Measurements from ENCODE around the gene ADRA2C.

The ADRA2C gene

DNA sequence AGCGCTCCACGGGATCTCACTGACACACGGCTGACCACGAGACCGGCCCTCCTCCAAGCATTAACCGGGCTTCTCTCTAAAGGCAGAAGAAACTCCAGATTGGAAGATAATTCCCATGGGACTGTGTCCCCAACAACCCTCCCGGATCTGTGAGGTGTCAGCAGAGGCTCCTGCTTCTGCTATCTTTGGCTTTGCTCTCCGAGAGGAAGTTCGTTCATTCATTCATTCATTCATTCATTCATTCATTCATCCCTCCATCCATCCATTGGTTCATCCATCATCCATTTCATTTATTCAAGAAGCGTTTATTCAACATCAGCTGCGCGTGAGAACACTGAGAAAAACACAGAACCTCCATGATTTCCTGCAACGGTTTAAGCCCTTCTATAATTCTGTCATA is 11.5 kb downstream of the ADRA2C start:
- no peak for DNase-seq (ENCODE audit: low read depth in 2 of 2)

DNA sequence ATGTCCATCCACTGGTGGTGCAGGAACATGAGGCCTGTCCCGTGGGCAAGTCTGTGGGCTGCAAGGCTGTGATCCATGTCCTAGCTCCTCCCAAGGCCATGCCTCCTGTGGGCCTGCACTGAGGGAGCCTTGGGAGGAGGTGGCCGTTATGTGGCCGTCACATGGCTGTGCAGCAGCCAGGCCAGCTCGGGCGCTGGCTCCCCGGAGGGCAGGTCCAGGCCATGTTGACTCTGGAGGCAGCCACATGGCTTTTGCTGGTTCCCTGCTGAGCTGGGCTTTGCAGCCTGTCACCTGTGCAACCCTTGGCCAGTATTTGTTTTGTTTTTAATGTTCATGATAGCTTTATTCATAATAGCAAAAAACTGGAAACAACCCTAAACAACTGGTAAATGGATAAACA is 13.3 kb downstream of the ADRA2C start:
- no peak for DNase-seq (ENCODE audit: low read depth in 2 of 2)

DNA sequence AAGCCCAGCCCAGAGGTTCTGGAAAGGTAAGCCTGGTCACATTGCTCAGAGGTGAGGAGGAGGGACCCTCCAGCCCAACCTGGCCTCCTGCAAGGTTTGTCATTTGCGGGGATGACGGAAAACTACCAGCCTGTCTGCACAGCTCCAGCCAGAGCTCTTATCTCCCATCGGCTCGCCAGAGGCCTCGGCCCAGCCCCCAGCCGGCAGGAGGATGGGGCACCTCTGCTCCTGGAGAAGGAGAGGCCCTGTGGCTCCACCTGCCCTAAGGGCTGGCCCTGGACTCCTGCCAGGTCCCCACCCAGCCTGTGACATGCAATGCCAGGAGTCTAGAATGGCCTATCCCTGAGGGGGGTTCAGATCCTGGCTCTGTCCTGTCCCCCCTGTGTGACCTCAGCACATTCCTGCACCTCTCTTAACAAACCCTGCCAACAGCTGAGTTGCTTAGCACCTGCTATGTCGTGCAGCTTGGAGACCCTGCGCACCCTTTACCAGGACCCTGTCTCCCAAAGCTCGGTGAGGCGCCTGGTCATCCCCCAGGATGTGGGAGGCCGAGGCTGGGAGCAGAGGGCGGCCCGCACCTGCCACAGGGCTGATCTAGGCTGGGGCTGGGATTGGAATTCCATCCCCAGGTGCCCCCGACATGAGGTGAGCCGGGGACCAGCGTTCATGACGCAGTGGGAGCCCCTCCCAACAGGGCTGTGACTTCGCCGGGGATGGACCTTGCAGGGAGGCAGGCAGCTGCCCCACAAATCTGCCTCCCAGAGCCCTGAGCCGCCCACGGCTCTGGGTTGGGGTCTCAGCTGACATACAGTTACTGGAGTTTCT is 14.4 kb downstream of the ADRA2C start:
- no peak for DNase-seq (ENCODE audit: low read depth in 2 of 2)

DNA sequence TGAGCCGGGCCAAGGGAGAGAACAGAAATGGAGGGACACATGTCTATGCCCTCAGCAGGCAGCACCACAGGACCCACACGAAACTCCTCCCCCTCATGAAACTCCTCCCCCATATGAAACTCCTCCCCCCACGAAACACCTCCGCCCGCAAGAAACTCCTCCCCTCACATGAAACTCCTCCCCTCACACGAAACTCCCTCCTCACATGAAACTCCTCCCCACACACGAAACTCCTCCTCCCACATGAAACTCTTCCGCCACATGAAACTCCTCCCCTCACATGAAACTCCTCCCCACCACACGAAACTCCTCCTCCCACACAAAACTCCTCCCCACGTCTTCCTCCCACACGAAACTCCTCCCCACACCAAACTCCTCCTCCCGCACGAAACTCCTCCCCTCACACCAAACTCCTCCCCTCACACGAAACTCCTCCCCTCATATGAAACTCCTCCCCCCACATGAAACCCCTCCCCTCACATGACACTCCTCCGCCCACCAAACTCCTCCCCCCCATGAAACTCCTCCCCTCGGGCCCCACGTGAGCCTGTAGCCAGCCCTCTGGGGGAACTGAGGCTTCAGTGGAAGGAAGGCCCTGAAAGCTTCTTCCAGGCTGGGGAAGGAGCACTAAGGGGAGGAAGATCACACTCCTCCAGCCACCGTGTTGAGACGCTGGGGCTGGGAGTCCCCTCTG is 15.2 kb downstream of the ADRA2C start:
- DNase-seq (ENCODE audit: low read depth in 2 of 2) = no peak

DNA sequence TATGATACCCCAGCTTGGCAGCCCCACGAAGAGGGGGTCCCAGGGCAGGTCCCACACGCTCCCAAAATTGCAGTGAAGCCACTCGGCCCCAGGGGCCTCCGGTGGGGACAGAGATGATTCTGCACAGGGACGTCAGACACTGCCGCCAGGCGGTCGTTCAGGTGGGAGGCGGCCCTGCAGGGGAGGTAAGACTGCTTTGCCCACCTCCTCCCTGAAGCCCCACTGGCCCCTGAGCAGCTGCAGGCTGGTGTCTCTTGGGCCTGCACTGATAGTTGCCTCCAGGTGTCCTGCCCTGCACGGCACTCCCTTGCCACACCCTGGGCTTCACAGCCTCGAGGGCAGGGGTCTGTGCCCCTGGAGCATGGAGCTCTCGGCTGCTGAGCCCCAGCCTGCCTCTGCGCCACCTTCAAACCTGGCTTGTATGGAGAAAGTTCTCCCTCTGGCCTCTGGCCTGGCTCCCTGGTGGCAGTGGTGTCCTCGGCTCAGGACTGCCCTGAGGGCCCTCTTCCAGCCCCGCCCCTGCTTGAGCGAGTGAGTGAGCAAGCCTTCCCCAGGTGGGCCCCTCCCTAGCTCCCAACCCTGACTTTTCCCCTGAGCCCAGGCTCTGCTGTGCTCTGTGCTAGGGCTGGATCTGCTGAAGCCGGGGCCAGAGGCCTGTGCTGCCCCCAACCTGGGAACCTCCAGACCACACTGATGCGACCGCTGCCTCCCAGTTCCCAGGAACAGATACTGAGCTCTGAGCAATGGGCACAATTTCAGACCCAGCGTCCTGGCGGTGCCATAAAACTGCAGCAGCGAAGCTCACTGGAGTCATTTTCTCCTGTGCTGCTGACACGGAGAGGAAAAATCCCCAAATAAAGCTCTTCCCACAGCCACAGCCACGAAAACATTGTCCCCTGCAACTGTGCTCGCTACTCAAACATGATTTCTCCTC is 16.1 kb downstream of the ADRA2C start:
- no peak for DNase-seq (ENCODE audit: low read depth in 2 of 2)

DNA sequence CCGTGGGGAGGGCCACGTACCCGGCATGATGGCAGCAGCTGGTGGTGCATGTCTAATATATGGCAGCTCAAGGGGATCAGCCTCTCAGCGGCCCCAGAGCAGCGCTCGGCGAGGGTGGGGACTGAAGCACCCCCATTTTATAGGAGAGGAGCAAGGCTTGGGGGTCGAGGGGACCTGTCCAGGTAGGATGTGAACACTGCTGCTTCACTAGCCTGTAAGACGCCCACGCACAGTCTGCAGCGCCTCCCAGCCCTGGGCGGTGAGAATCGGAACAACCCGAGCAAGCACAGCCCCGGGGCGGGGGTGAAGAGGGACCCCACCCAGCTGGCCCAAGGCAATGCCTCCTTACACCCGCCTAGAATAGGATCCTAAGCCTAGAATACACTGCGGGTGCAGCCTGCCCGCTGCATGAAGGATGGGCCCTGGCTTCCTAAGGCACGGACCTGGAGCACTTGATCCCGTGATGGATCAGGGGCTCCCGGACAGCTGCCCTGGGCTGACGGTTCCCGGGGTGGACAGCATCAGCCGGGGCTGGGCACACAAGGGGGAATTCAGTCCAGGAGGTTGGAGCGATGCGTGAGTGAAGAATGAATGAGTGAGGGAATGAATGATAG is 17.6 kb downstream of the ADRA2C start:
- no peak for DNase-seq (ENCODE audit: low read depth in 2 of 2)

DNA sequence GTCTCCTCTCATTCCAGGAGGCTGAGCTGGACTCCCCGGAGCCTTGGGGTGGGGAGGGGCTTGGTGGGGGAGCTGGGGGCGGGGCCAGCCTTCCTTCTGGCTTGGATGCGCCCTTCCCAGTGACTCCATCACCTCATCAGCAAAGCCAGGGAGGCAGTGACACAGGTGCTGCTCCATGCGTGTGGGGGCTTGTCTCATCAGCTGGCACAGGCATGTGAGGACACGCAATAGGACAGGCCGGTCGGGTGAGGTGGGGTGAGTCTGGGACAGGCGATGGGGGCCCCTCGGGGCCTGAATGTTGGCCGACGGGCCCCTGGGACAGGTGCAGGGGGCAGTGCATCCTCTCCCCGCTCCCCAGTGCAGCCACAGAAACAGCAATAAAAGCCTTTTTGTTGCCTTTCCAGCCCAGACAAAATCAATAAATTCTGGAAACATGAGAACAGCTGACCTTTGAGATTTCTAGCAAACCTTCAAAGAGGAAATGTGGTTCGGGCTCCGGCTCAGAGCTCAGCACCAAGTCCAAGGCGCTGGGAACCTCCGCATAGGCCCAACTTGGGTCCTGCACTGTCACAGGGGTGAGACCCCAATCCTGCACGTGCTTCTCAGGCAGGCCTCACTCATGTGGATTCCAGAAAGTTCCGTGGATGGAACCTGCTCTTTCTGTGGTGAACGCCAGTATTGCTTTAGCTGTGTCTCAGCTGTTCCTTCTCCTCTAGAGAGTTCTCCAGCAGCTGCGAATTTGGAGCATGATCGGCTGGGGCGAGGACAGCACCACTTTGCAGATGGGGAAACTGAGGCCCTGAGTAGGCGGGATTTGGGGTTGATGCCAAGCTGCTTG is 18.5 kb downstream of the ADRA2C start:
- no peak for DNase-seq (ENCODE audit: low read depth in 2 of 2)

DNA sequence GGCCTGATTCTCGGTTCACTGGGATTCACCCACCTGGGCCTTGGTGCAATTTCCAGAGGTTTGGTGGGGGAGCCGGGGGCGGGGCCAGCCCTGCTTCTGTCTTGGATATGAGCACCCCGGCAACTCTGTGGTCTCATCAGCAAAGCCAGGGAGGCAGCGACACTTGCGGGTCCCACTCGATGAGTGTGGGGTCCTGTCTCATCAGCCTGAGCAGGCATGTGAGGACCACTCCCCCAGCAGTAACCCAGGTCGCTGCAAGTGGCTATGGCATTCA is 19.0 kb downstream of the ADRA2C start:
- no peak for DNase-seq (ENCODE audit: low read depth in 2 of 2)

DNA sequence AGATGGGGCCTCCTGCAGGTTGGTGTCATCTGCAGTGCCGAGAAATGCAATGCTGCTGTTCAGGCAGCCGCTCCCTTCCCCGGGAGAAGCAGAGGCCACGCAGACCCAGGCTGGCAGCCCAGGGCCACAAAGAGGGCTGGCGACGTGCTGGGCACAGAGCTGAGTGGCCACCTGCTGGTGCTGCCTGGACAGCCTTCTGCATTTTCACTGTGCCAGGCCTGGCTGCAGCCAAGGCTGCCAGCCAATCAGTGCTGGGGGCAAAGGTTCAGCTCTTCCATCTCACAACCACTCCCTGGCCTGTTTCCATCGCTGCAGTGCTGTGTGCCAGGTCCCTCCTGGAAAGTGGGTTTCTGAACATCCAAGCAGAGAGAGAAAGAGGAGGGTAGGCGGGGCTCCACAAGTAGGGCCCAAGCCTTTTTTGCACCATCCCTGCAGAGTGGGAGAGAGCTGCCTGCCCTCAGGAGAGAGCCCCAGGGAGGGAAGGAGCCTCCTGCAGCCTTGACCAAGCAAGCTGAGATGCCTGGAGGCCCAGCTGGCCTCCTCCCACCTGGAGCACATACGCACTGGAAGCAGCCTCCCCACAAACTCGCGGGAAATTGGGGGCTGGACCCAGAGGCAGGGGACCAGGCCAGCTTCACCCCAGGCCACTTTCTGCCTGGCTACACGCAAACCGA is 20.1 kb downstream of the ADRA2C start:
- DNase-seq (ENCODE audit: low read depth in 2 of 2) = no peak

DNA sequence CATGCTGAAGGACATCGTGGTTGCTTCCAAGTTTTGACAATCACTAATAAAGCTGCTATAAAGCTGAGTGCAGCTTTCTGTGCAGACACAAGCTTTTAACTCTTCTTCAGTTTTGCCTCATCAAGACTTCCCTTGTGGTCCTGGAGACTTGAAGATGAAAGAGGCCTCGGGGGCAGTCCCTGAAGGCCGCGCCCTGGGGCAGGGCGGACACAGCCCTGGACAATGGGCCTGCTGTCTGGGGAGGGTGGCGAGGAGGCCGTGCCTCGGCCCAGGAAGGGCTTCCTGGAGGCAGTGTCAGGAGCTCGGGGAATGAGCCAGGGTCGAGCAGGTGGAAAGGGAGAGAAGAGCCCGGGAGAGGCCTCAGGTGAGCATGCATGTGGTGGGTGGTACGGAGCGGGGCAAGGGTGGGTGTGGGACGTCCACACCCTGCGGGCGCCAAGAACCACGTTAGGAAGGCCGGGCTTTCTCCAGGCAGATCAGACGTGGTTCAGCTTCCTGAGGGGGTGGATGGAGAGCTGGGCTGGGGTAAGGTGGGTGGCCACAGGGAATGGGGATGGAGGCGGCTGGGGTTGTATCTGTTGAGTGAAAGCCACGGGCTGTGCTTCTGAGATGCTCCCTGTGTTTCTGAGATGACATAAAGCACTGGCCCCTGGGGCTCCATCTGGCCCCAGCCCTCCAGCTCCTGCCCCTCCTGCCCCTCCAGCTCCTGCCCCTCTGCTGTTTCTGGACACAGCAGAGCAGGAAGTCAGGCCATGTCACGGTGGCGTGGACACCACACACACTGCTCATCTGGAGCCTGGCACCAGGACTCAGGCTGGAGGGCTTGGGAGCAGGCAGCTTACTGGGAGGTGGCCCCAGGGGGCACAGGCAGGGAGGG is 21.5 kb downstream of the ADRA2C start:
- DNase-seq (ENCODE audit: low read depth in 2 of 2) = no peak

DNA sequence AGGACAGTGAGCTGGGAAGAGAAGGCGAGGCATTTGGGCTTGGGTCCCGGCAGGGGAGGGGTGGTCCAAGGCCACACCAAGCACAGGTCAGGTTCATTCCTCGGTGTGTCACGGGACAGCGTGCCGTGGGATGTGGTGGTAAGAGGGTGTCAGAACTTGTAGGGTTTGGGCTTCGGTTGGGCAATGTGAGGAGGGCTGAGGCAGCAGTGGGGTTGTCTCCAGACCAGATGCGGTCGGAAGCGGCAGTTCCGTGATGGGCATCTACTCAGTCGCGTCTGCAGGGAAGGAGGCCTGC is 22.1 kb downstream of the ADRA2C start:
- no peak for DNase-seq (ENCODE audit: low read depth in 2 of 2)

DNA sequence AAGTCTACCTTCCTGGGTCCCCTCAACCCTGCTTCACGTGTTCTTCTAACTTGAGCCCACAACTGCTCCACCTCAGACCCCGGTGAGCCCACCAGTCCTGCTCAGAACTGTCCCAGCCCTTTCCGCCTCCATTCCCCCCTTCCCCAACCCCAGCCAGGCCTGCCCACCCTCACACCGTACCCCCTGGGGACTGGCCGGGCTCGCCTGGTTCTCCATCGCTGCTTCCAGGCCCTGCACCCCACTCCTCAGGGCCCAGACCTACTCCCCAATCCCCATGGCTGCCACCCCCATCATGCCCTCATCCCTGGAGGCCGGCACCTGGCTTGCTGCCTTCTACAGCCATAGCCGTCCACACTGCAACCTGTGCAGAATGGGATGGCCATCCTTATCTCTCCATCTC is 23.4 kb downstream of the ADRA2C start:
- DNase-seq (ENCODE audit: low read depth in 2 of 2) = no peak

DNA sequence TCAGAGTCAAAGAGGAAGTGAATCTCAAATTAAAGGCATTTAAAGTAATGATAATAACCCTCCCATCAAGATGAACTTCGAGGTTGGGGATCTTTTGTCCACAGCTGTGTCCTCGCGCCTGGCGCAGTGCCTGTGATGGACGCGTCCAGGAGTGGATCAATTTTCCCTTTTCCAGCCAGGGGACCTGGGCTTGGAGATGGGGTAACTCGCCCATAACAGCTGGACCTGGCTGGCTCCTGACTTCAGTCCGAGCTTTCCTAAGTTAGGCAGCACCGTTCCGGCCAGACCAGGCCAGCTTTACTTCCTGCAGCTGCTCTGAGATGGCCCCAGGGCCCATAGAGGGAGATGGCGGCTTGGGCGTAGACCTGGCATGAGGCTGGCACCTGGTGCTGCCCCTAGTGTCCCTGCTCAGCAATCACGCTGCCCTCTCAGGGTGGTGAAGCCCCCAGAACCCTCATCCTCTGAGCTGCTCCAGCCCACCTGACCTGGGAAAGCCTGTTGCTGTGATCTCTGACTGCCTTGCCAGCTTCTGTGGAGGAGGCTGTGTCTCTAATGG is 23.9 kb downstream of the ADRA2C start:
- no peak for DNase-seq (ENCODE audit: low read depth in 2 of 2)

DNA sequence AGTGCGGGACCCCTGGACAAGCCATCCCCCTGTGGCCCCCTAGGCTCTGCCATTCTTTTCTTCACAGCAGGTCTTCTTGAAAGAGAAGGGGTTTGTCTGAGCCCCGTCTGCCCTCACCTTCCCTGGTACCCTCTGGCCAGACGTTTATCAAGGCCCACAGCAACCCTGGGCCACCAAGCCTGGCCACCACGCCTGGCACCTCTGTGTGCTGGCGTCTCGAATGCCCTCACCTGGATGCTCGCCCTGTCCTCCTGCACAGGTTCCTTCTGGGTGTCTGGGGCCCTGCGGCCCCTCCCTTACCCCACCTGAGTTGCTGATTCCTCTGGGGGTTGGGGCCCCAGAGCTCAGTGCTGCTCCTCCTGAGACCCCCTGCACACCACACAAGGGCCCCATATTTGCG is 25.1 kb downstream of the ADRA2C start:
- DNase-seq (ENCODE audit: low read depth in 2 of 2) = no peak

DNA sequence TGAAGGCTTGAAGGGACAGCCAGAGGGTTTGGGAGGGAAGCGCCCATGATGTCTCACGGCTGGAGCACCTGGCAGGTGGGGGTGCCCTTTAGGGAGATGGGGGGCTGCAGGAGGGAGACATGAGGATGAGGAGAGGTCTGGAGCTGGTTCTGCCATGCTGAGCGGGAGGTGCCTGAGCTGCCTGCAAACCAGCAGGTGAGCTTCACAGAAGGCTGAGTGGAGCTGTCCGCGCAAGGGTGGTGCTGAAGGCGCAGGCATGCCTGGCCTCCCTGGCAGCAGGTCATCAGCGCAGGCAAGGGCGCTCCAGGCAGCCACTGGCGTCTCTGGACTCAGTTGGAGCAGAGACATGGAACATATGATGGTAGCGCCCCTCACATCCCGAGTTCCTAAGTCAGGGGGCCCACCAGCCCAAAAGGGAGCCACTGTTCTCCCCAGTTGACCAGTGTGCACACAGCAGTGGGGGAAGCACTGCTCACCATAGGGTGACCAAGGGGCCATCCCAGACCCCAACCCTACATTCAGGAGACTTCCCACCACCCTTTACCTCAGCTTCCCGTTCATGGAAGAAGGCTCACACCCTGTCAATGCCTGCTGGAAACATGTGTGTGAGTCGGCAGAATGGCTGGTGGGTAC is 25.8 kb downstream of the ADRA2C start:
- no peak for DNase-seq (ENCODE audit: low read depth in 2 of 2)

DNA sequence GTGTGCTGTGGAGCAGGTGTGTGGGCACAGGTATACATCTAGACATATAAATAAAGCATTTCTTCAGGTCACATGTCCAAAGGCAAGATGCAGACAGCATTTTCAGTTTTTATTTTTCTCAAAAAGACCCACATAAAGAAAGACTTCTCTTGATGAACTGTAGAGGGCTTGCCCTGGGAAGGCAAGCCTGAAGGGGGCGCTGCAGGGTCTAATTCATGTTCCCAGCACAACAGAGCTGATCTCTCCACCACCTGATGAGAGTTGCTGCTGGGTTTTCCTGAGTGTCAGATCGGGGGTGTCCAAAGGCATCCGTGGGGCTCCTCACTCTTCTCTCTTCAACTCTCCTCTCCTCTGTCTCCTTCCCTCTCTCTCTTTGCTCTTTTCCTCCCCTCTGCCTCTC is 26.6 kb downstream of the ADRA2C start:
- DNase-seq (ENCODE audit: low read depth in 2 of 2) = no peak

DNA sequence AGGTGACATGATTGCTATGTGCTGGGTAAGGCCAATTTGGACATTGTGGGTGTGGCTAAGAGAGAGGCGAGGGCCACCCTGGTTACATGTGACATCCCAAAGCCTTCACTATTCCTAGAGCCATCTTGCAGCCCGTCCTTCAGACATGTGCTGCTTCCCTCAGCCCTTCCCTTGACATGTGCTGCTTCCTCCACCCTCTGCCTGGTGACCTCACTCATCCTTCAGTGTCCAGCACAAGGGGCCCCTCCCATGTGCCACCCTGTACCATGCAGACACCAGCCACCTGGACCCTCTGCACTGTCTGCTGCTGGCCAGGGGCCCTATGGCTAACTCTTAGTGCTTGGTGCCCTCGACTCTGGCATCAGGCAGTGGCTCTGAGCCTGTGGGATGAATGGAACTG is 27.4 kb downstream of the ADRA2C start:
- DNase-seq (ENCODE audit: low read depth in 2 of 2) = no peak

DNA sequence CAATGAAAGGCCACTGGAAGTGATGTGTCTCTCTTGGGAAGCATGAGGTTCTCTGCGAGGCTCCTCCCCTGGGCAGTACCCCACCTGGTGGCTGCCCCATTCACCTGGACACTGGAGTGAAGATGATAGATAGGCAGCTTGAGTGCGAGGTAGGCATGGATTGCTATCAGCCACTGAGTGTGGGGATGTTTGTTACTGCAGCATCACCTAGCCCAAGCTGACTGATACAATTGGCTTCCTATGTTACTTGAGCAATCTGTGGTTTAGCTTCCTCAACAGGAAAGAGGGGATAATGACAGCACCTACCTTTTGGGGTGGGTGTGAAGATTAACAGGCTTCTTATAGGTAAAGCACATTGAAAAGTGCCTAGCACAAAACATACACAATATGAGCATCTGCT is 30.8 kb downstream of the ADRA2C start:
- no peak for DNase-seq (ENCODE audit: low read depth in 2 of 2)

Measured in fibroblast of skin of left quadriceps (primary cell).